COLO668 (cell line): ENCODE measurements around the gene PLA2G4D.

Experiments
- DNase-seq: peaks from one replicate; lab custom pipeline; 2025; ENCODE audit not compliant: unreplicated experiment; lab: John Stamatoyannopoulos, UW

PLA2G4D gene

GRCh38 chr15:42058791-42059190, 35.6 kb downstream of the PLA2G4D start:
- no peak for DNase-seq

- DNase-seq, result no peak
Measured at GRCh38 chr15:42057799-42058646, 36.3 kb downstream of the PLA2G4D start.

- DNase-seq, result peak; percentile 87
Measured at GRCh38 chr15:42056934-42057798, 37.2 kb downstream of the PLA2G4D start.

GRCh38 chr15:42053914-42054313, 40.4 kb downstream of the PLA2G4D start:
- DNase-seq, result no peak

GRCh38 chr15:42053010-42053409, 41.4 kb downstream of the PLA2G4D start:
- DNase-seq, result no peak

GRCh38 chr15:42050484-42051255, 43.7 kb downstream of the PLA2G4D start:
- DNase-seq, result no peak

GRCh38 chr15:42048821-42049200, 45.6 kb downstream of the PLA2G4D start:
- DNase-seq, result no peak

GRCh38 chr15:42048080-42048820, 46.1 kb downstream of the PLA2G4D start:
- no peak for DNase-seq

GRCh38 chr15:42046597-42046996, 47.8 kb downstream of the PLA2G4D start:
- no peak for DNase-seq

GRCh38 chr15:42045211-42045615, 49.1 kb downstream of the PLA2G4D start:
- no peak for DNase-seq

- no peak for DNase-seq
Measured at GRCh38 chr15:42042602-42043400, 51.6 kb downstream of the PLA2G4D start.

GRCh38 chr15:42038401-42038800, 56.0 kb downstream of the PLA2G4D start:
- DNase-seq, result no peak

GRCh38 chr15:42037656-42038055, 56.7 kb downstream of the PLA2G4D start:
- peak; percentile 95 for DNase-seq

GRCh38 chr15:42036966-42037365, 57.4 kb downstream of the PLA2G4D start:
- no peak for DNase-seq

- DNase-seq, result no peak
Measured at GRCh38 chr15:42036112-42036905, 58.1 kb downstream of the PLA2G4D start.

GRCh38 chr15:42035435-42035761, 59.0 kb downstream of the PLA2G4D start:
- DNase-seq, result peak; percentile 32

GRCh38 chr15:42034628-42035434, 59.5 kb downstream of the PLA2G4D start:
- no peak for DNase-seq

GRCh38 chr15:42033214-42033873, 61.0 kb downstream of the PLA2G4D start:
- no peak for DNase-seq
